Esophagus muscularis mucosa (tissue), 3 donors: Measurements from ENCODE around the gene GRID1.

Experiments
- EP300 ChIP-seq: sonication (generic); formaldehyde crosslinking; IDR thresholded peaks from one replicate; pipeline ENCODE4 v1.6.1; 2017; ENCODE audit warnings: antibody characterized with exemption
- TF ChIP-seq, protein P1 (sequence below), 3 experiments: fragments of 200-600 bp in 2 of 3; fragments of 450-650 bp in 1 of 3; sonication (generic) in 2 of 3; IDR thresholded peaks; one replicate each; pipeline ENCODE4 v1.5.1; 2017 to 2019; ENCODE audit warnings: antibody characterized with exemption in 3 of 3, mild to moderate bottlenecking in 2 of 3, moderate library complexity in 1 of 3

GRCh38 chr10:85558533-85558932 is 808.1 kb downstream of the GRID1 start:
- TF ChIP-seq, protein P1, sequence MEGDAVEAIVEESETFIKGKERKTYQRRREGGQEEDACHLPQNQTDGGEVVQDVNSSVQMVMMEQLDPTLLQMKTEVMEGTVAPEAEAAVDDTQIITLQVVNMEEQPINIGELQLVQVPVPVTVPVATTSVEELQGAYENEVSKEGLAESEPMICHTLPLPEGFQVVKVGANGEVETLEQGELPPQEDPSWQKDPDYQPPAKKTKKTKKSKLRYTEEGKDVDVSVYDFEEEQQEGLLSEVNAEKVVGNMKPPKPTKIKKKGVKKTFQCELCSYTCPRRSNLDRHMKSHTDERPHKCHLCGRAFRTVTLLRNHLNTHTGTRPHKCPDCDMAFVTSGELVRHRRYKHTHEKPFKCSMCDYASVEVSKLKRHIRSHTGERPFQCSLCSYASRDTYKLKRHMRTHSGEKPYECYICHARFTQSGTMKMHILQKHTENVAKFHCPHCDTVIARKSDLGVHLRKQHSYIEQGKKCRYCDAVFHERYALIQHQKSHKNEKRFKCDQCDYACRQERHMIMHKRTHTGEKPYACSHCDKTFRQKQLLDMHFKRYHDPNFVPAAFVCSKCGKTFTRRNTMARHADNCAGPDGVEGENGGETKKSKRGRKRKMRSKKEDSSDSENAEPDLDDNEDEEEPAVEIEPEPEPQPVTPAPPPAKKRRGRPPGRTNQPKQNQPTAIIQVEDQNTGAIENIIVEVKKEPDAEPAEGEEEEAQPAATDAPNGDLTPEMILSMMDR (IDR thresholded peaks at IDR 0.05) = no peak
- TF ChIP-seq EP300 = no peak
